Stimulated activated CD4-positive, alpha-beta T cell treated with anti-CD3 and anti-CD28 coated beads, TNF-alpha, amount 100 ng/mL, for 24 hours (primary cell): ENCODE measurements around the gene ABCG1.

ENCODE experiments used
- DNase-seq, 3 experiments: peaks; one replicate each; pipeline ENCODE4 v3.0.0-alpha.2; 2020; ENCODE audit warnings: low read depth in 3 of 3

Gene ABCG1

DNA sequence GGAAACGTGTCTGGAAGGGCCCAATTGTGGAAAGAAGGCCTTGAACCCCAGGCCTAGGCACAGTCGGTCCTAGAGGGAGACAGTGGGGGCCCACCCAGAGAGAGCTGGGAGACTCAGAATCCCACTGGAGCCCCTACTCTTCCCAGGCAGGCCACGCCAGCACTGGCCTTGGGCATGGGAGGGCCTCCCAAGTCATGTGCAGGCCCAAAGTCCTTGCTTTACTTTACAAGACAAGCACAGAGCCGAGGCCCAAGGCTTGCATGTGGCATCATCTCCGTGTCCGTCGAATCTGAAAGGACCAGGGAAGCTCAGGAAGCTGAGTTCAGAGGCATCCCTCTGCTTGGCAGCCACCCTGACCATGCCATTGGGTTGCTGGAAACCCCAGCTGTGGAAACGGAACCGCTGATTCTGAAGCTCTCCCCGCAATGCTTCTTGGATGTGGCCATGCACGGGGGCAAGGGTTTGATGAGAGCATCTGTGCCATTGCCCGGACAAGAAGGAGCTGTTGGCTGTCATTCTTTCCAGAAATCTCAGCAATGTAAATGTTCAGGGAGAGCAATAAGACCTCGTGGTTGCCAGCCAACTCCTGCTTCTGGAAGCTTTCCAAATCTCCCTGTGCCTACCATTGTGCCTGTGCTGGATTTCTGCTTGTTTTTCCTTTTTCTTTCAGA lies 32.8 kb downstream of the ABCG1 start:
- no peak for DNase-seq

- DNase-seq: no peak
Observed at GRCh38 chr21:42252325-42252654, 33.4 kb downstream of the ABCG1 start.

DNA sequence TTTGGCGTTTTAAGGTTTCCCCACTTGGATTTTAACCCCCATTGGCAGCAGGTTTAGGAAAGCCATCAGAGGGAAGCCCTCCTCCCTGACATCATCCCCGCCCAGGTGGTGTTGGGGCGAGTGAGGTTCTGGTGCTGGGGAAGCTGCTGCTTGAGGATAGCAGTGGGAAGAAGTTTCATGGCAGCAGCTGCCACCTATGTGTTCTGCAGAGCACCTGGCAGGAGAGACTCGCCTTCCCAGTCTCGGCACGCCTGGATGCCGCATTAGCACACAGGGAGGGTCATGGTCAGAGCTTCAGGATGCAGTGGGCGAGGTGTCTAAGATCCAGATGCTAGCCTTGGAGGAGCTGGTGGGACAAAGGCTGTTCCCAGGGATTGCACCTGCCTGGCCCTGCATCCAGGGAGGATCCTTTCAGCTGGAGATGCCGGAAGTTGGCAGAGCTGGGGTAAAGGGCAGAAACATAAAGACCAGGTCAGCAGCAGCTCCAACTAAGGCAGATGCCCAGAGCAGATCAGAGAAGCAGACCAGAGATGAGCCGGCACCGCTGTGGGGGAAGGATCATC lies 33.9 kb downstream of the ABCG1 start:
- no peak for DNase-seq

GRCh38 chr21:42253466-42253865 lies 34.5 kb downstream of the ABCG1 start:
- DNase-seq: no peak

- no peak for DNase-seq
Observed at GRCh38 chr21:42254083-42254482, 35.1 kb downstream of the ABCG1 start.

DNA sequence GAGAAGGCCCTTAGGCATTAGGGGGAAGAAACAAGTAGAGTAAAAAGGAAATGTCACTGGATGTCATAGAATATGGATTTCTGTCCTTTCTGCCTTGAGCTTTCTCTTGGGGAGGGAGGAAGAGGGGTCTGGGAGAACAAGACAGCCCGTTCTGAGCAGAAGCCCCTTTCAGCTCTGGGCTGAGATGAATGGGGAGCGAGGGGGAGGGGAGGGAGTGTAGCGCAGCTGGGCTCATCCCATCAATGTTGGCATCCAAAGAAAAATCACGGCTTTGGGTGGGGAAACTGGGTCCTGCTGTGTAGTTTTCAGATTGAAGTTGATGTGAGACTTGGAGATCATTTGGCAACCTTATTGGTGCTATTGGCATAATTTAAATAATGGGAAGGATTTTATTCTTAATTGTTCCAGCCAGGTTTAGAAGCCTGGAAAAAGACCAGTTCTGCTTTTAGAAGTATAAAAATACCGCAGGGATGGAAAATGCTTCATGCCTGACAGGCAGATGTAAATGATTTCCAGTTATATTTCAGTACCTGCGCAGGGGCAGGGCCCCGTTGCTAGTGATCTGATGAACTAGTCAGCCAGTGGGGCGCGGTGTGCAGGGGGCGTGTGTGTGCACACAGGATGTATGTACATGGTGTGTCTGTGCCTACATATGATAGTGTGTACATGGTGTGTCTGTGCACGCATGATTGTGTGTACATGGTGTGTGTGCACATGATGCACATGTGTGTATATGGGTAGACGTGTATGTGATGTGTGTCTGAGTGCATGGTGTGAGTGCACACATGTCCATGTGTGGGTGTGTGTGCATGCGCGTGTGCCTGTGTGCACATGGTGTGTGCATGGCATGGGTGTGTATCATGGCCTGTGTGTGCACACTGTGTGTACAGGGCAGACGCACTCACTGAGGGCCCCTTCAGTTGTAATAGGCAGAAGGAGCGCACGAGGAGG lies 36.0 kb downstream of the ABCG1 start:
- DNase-seq: no peak

DNA sequence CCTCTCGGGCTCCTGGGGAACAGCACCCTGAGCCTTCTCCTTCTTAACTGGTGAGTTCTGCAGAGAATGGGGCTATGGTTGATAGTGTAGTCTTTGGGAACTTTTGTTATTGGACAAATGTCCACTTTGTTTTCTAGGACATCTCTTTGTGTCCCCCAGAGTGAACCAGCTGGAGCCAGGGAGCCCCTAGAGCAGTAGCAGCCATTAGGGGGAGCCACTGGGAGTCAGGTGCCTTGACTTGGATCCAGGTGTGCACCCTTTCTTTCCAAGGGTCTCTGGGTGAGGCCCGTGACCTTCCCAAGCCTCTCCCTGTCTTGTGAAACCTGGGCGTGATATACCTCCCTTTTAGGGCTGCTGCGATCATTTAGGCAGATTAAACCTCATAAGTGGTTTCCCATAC lies 36.9 kb downstream of the ABCG1 start:
- DNase-seq: no peak

- DNase-seq: no peak
Observed at GRCh38 chr21:42256316-42256715, 37.4 kb downstream of the ABCG1 start.

DNA sequence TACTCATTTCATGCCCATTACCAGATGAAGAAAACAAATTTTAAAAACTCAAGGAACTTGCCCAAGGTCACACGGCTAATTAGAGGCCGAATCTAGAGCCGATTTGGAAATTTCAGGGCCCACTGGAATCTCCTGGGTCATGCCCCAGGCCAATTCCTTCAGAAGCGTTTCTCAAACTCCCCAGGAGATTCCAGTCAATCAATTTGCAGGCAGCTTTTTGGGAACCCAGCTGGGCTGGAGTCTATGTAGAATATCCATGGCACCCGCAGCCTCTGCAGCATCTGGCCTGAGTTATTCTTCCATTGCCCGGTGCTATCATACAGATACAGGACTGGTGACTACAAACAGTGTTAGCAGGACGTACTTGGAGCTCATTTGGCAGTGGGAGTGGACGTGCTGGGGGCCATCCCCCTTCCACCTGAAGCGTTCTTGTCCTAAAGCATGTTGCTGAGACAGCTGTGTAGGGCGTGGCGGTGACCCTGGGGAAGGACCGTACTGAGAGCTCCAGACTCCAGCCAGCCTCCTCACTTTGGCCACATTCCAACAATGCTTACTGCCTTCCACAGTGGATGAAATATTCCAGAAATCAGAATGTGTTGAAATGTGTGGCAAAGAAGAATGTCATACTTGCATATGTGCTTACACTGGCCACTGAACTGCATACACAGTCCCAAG lies 38.3 kb downstream of the ABCG1 start:
- no peak for DNase-seq

- DNase-seq: peak; percentile 66 to 82 (median 68)
Observed at GRCh38 chr21:42258150-42258884, 39.4 kb downstream of the ABCG1 start.

- DNase-seq: no peak
Observed at GRCh38 chr21:42258885-42259407, 40.0 kb downstream of the ABCG1 start.

DNA sequence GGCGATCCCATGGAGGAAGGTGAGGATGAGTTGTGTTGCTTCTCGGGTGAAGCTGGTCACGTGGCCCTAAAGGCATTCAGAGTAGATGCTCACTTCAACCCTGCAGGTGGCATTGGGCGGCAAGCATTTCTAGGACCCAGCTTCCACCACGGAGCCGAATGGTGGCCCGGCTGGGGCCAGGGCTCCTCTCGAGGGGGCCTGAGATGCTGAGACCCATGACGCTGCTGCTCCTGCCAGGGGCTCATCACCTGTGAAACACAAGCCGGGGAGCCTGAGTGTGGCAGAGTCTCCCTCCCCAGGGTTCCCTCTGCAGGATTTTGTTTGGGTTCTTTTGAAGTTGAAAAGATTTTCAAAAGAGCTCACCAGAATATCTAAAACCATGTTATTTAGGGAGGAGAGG lies 41.2 kb downstream of the ABCG1 start:
- DNase-seq: no peak

DNA sequence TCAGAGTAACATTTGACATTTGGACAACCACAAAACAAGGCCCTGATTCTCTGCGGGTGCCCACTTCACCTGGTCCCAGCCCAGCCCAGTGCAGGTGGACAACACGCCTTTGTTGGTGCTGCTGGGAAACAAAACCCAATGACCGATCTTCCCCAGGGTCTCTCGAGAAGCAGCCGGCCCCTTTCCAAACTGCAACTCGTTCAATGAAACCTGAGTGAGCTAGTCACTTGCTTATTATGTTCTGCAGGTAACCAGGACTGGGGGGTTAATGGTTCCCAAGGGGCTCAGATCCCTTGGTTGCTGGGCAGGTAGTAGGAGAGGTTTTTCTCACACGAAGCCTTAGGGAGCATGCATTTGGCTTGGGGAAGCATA lies 42.9 kb downstream of the ABCG1 start:
- no peak for DNase-seq

- no peak for DNase-seq
Observed at GRCh38 chr21:42262831-42263231, 43.9 kb downstream of the ABCG1 start.

DNA sequence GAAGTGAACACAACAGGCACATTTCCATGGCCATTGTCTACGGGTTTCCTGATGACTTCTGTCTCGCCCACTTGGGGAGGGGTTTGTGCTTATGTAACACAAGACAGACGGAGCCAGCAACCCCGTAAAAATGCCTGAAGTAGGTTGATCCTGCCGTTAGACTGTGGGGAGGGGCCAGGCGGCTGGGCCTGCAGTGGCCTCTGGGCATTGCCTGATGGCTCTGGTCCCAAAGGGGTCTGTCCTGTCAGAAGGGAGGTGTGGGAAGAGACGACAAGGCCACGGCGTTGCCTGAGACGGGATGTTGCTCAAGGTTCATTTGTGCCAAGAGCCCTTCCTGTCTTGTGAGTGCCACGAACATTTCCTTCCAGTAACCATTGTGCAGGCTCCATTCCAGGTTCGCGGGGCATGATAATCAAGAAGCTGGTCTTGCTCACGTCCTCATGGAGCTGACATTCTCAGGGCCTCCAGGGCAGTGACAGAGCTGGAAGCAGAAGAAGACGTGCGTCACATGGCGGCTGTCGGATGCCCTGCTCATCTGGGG lies 44.7 kb downstream of the ABCG1 start:
- DNase-seq: no peak

- DNase-seq: no peak
Observed at GRCh38 chr21:42264245-42265195, 45.6 kb downstream of the ABCG1 start.

GRCh38 chr21:42265231-42265812 lies 46.4 kb downstream of the ABCG1 start:
- no peak for DNase-seq

- no peak for DNase-seq
Observed at GRCh38 chr21:42266971-42267556, 48.1 kb downstream of the ABCG1 start.

DNA sequence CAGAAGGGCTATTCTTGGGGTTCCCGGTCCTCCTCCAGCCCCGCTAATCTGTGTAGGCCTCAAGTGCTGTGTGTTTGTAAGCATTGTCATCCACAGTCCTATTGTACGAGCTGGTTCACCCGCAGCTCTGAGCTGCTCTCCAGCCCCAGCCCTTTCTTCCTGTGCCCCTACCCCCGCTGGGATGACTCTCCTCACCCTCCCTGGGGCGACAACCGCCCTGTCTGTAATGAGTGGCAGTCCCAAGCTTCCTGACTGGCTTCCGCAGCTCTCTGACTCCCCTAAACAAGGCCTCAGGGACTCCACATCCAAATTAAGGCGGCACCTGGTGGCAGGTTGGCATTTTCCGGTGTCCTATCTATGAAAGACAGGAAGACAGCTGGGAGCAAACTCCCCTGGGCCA lies 50.4 kb downstream of the ABCG1 start:
- peak in 1 of 3 experiments; percentile 5 for DNase-seq
